H54 (cell line): ENCODE data around the gene MT1HL1.

ENCODE experiments used
- DNase-seq: peaks from one replicate; pipeline ENCODE4 v3.0.0; 2011; ENCODE audit warnings: low spot score, mixed read lengths; ENCODE audit not compliant: insufficient read length
- FAIRE-seq: peaks from 3 replicates; lab custom pipeline; 2011; peaks lifted over from hg19 to GRCh38; lab: Jason Lieb, UNC
- POLR2A ChIP-seq: IDR thresholded peaks from 2 replicates; pipeline ENCODE4 v1.6.1; 2011; ENCODE audit warnings: low read depth, mild to moderate bottlenecking, low read length

The MT1HL1 gene

GRCh38 chr1:237004116-237004515 is at the start of gene MT1HL1:
Gene MT1HL1 (minus strand): TSS chr1:237004441. CDS start chr1:237004372, 69 bp downstream.
- DNase-seq, result no peak
- FAIRE-seq, result no peak
- TF ChIP-seq POLR2A, result no peak

- DNase-seq, result no peak
- TF ChIP-seq POLR2A, result no peak
- no peak for FAIRE-seq
Observed at GRCh38 chr1:237050915-237051314, 46.7 kb upstream of the MT1HL1 start.

GRCh38 chr1:237050185-237050584 is 45.9 kb upstream of the MT1HL1 start:
- TF ChIP-seq POLR2A, result no peak
- FAIRE-seq, result no peak
- DNase-seq, result no peak

- DNase-seq (no peak), FAIRE-seq (no peak)
- TF ChIP-seq POLR2A, result no peak
Observed at GRCh38 chr1:237048803-237049202, 44.6 kb upstream of the MT1HL1 start.

GRCh38 chr1:237045278-237046016 is 41.2 kb upstream of the MT1HL1 start:
- FAIRE-seq, result no peak
- no peak for TF ChIP-seq POLR2A
- DNase-seq, result no peak

- TF ChIP-seq POLR2A, result no peak
- DNase-seq, result no peak
- FAIRE-seq, result no peak
Observed at GRCh38 chr1:237043846-237044636, 39.8 kb upstream of the MT1HL1 start.

- DNase-seq, result no peak
- TF ChIP-seq POLR2A, result no peak
- FAIRE-seq, result no peak
Observed at GRCh38 chr1:237042892-237043576, 38.8 kb upstream of the MT1HL1 start.

- no peak for DNase-seq
- TF ChIP-seq POLR2A, result no peak
Observed at GRCh38 chr1:237042526-237042891, 38.3 kb upstream of the MT1HL1 start.

GRCh38 chr1:237041795-237042525 is 37.7 kb upstream of the MT1HL1 start, which contains the start of gene RYR2:
Gene RYR2 (plus strand): TSS chr1:237042184. CDS start chr1:237042522, 338 bp downstream.
- DNase-seq (no peak), FAIRE-seq (no peak)
- no peak for TF ChIP-seq POLR2A

More at GRCh38 chr1:237042526-237042891, 38.3 kb upstream of the MT1HL1 start:
- FAIRE-seq, result no peak

- DNase-seq (no peak), FAIRE-seq (no peak)
- TF ChIP-seq POLR2A, result no peak
Observed at GRCh38 chr1:237041461-237041794, 37.2 kb upstream of the MT1HL1 start.

- FAIRE-seq (no peak), DNase-seq (no peak)
- no peak for TF ChIP-seq POLR2A
Observed at GRCh38 chr1:237040823-237041222, 36.6 kb upstream of the MT1HL1 start.

GRCh38 chr1:237038211-237038610 is 34.0 kb upstream of the MT1HL1 start:
- TF ChIP-seq POLR2A, result no peak
- no peak for DNase-seq
- no peak for FAIRE-seq

GRCh38 chr1:237035759-237036158 is 31.5 kb upstream of the MT1HL1 start:
- FAIRE-seq (no peak), DNase-seq (no peak)
- no peak for TF ChIP-seq POLR2A

- no peak for FAIRE-seq
- DNase-seq, result no peak
- no peak for TF ChIP-seq POLR2A
Observed at GRCh38 chr1:237033804-237034203, 29.6 kb upstream of the MT1HL1 start.
